Gastrocnemius medialis (tissue), 4 donors: Measurements from ENCODE around the gene PLEKHG3.

Experiments
- POLR2A ChIP-seq, 2 donors: fragments of 450-650 bp; IDR thresholded peaks; one replicate each; pipeline ENCODE4 v1.6.1; 2017; ENCODE audit warnings: antibody characterized with exemption in 2 of 2, mild to moderate bottlenecking in 2 of 2, moderate library complexity in 2 of 2
- TF ChIP-seq, protein P1 (sequence below), 5 experiments: fragments of 450-650 bp in 3 of 5; fragments of 200-600 bp in 2 of 5; sonication (generic) in 2 of 5; IDR thresholded peaks in 4 of 5; conservative IDR thresholded peaks in 1 of 5; 1 replicate in 4 of 5; 2 replicates in 1 of 5; pipeline ENCODE4 v1.5.1; 2016 to 2019; ENCODE audit warnings: antibody characterized with exemption in 5 of 5, mild to moderate bottlenecking in 3 of 5, moderate library complexity in 3 of 5

- TF ChIP-seq, protein P1, sequence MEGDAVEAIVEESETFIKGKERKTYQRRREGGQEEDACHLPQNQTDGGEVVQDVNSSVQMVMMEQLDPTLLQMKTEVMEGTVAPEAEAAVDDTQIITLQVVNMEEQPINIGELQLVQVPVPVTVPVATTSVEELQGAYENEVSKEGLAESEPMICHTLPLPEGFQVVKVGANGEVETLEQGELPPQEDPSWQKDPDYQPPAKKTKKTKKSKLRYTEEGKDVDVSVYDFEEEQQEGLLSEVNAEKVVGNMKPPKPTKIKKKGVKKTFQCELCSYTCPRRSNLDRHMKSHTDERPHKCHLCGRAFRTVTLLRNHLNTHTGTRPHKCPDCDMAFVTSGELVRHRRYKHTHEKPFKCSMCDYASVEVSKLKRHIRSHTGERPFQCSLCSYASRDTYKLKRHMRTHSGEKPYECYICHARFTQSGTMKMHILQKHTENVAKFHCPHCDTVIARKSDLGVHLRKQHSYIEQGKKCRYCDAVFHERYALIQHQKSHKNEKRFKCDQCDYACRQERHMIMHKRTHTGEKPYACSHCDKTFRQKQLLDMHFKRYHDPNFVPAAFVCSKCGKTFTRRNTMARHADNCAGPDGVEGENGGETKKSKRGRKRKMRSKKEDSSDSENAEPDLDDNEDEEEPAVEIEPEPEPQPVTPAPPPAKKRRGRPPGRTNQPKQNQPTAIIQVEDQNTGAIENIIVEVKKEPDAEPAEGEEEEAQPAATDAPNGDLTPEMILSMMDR (IDR thresholded peaks at IDR 0.05 in 4 of 5, conservative IDR thresholded peaks at IDR 0.05 in 1 of 5) = no peak
- TF ChIP-seq POLR2A (IDR thresholded peaks at IDR 0.05) = no peak
Measured at GRCh38 chr14:64778104-64778754, 74.0 kb downstream of the PLEKHG3 start.
